PC-3 (cell line): ENCODE measurements around the gene MAP1B. TPM values are rescaled to one million over a fixed set of nuclear protein-coding genes. Genes with fewer than 3 reads are reported as not detected.

Experiments used
- ATAC-seq: fragments of 200-7000 bp; cut with Tn5 transposase; 2 replicates; pipeline ENCODE4 v1.9.1; 2020; ENCODE audit warnings: mild to moderate bottlenecking, moderate library complexity
- BruUV-seq: library from RNA; stranded (reverse); fragments of 400-500 nt; replicated peaks from 2 replicates; lab custom pipeline; 2021; lab: Mats Ljungman, UMichigan
- CTCF ChIA-PET: fragments of 300-600 bp; sonication (Branson Sonifier 250); formaldehyde crosslinking; loops from one replicate; lab custom pipeline; 2022; ENCODE audit warnings: antibody characterized with exemption; lab: Charles Lee
- POLR2A ChIA-PET: fragments of 300-600 bp; sonication (Branson Sonifier 250); formaldehyde crosslinking; loops from one replicate; lab custom pipeline; 2022; ENCODE audit warnings: antibody characterized with exemption; ENCODE audit not compliant: unreplicated experiment; lab: Charles Lee
- DNase-seq: peaks from one replicate; pipeline ENCODE4 v3.0.0-alpha.2; 2015
- H2AFZ ChIP-seq: fragments of 300-600 bp; sonication (generic); 2 replicates; pipeline ENCODE4 v1.6.0; 2016; ENCODE audit warnings: antibody characterized with exemption, low read length
- H3F3A ChIP-seq: fragments of 300-600 bp; sonication (generic); one replicate; pipeline ENCODE4 v1.6.0; 2017; ENCODE audit warnings: antibody characterized with exemption, low read length, control low read depth, mild to moderate bottlenecking; ENCODE audit not compliant: unreplicated experiment
- H3K27ac ChIP-seq: fragments of 300-600 bp; sonication (generic); 2 replicates; pipeline ENCODE4 v1.5.1; 2016; ENCODE audit warnings: mild to moderate bottlenecking, low read length
- H3K27me3 ChIP-seq: fragments of 300-600 bp; sonication (generic); 2 replicates; pipeline ENCODE4 v1.6.1; 2016; ENCODE audit warnings: low read length, mixed read lengths
- H3K36me3 ChIP-seq: fragments of 300-600 bp; sonication (generic); 2 replicates; pipeline ENCODE4 v1.6.1; 2016; ENCODE audit warnings: low read depth, mixed run types, low read length, mixed read lengths
- H3K4me1 ChIP-seq: fragments of 300-600 bp; sonication (generic); 2 replicates; pipeline ENCODE4 v1.5.1; 2016; ENCODE audit warnings: low read length; ENCODE audit not compliant: insufficient read depth
- H3K4me2 ChIP-seq: fragments of 300-600 bp; sonication (generic); 2 replicates; pipeline ENCODE4 v1.6.0; 2016; ENCODE audit warnings: low read length
- H3K4me3 ChIP-seq: fragments of 300-600 bp; sonication (generic); 2 replicates; pipeline ENCODE4 v1.5.1; 2016; ENCODE audit warnings: mild to moderate bottlenecking, low read length, mixed read lengths
- H3K79me2 ChIP-seq: fragments of 300-600 bp; sonication (generic); 2 replicates; pipeline ENCODE4 v1.6.1; 2017; ENCODE audit warnings: low read length, mixed read lengths
- H3K9ac ChIP-seq: fragments of 300-600 bp; sonication (generic); 2 replicates; pipeline ENCODE4 v1.6.0; 2016; ENCODE audit warnings: mild to moderate bottlenecking, low read length
- H3K9me2 ChIP-seq: fragments of 300-600 bp; sonication (generic); replicated peaks from 2 replicates; pipeline ENCODE4 v1.6.1; 2016; ENCODE audit warnings: mixed run types, low read length, mixed read lengths
- H3K9me3 ChIP-seq: fragments of 300-600 bp; sonication (generic); 2 replicates; pipeline ENCODE4 v1.6.1; 2016; ENCODE audit warnings: low read length, mixed read lengths
- H4K20me1 ChIP-seq: fragments of 300-600 bp; sonication (generic); 2 replicates; pipeline ENCODE4 v1.6.1; 2016; ENCODE audit warnings: low read length, mixed read lengths
- CTCF ChIP-seq: fragments of 300-600 bp; sonication (generic); conservative IDR thresholded peaks from 2 replicates; pipeline ENCODE4 v1.5.1; 2017; ENCODE audit warnings: antibody characterized with exemption, low read depth, mild to moderate bottlenecking, low read length
- EZH2 ChIP-seq: fragments of 300-600 bp; sonication (generic); IDR thresholded peaks from one replicate; pipeline ENCODE4 v1.6.1; 2017; ENCODE audit warnings: antibody characterized with exemption, mild to moderate bottlenecking, low read length; ENCODE audit not compliant: unreplicated experiment
- EZH2phosphoT487 ChIP-seq: fragments of 300-600 bp; sonication (generic); IDR thresholded peaks from 2 replicates; pipeline ENCODE4 v1.6.1; 2018; ENCODE audit warnings: mild to moderate bottlenecking, antibody characterized with exemption, low read length, borderline replicate concordance
- intact Hi-C: fragments of 100-400 bp; cut with micrococcal nuclease; formaldehyde crosslinking; loops from 2 replicates; pipeline ENCODE4 v1.9.0; 2023
- total RNA-seq: library from RNA; depleted of rRNA; stranded (reverse); fragments of >200 nt; gene quantifications from 2 replicates; pipeline ENCODE4 v1.2.3, GENCODE V29; 2014

MAP1B gene
- total RNA-seq, 1 experiment from 2014 or later = 12.8 TPM

GRCh38 chr5:72066705-72067107, 40.6 kb upstream of the MAP1B start:
- Histone ChIP-seq H4K20me1 (no peaks in the 10 kb centered on the region), H3K27me3 (no peaks in the 10 kb centered on the region), H3K36me3 (no peaks in the 10 kb centered on the region), H2AFZ (no peak overlapping the region), H3K27ac (no peak overlapping the region), H3K4me3 (no peak overlapping the region), H3F3A (no peaks in the 10 kb centered on the region), H3K4me2 (peak overlapping the region; percentile 3), H3K9ac (no peak overlapping the region), H3K4me1 (peaks cover 29% of the 10 kb centered on the region), H3K9me3 (no peaks in the 10 kb centered on the region), H3K79me2 (no peaks in the 10 kb centered on the region), H3K9me2 (no peaks in the 10 kb centered on the region)
- DNase-seq (peak; percentile 71), ATAC-seq (0 out of 2 replicates have a peak, but pooled peaks have one; percentile 24)
- ChIA-PET CTCF (no interaction called here), POLR2A (interaction anchor here (0.7 kb wide), 1 partner anchor 24 kb away, joined by 3 read pairs; no protein-coding TSS in a partner anchor)
- TF ChIP-seq CTCF (no peak), EZH2phosphoT487 (no peak), EZH2 (no peak)
- intact Hi-C loops = no loop called here
- BruUV-seq = no TSS peak

- peak; percentile 98 for ATAC-seq
- ChIA-PET CTCF (interaction anchor here (0.6 kb wide), 1 partner anchor 136 kb away, joined by 3 read pairs; no protein-coding TSS in a partner anchor), POLR2A (interaction anchor here (0.6 kb wide), 1 partner anchor 107 kb away, joined by 5 read pairs; no protein-coding TSS in a partner anchor)
- Histone ChIP-seq H4K20me1 (no peaks in the 10 kb centered on the region), H3K27me3 (no peaks in the 10 kb centered on the region), H3F3A (no peaks in the 10 kb centered on the region), H3K4me2 (peak overlapping the region; percentile 3), H3K36me3 (no peaks in the 10 kb centered on the region), H3K4me3 (no peak overlapping the region), H3K27ac (no peak overlapping the region), H3K9me2 (no peaks in the 10 kb centered on the region), H3K4me1 (peaks cover 29% of the 10 kb centered on the region), H3K79me2 (no peaks in the 10 kb centered on the region), H2AFZ (no peak overlapping the region), H3K9ac (no peak overlapping the region), H3K9me3 (no peaks in the 10 kb centered on the region)
- BruUV-seq = no TSS peak
- peak; percentile 79 for DNase-seq
- intact Hi-C loops = no loop called here
- TF ChIP-seq EZH2phosphoT487 = no peak
- no peak for TF ChIP-seq CTCF
- no peak for TF ChIP-seq EZH2
Observed at GRCh38 chr5:72067682-72068470, 39.4 kb upstream of the MAP1B start.

GRCh38 chr5:72070529-72070928, 36.7 kb upstream of the MAP1B start:
- POLR2A ChIA-PET = no interaction called here
- H3K4me3 ChIP-seq = no peak overlapping the region
- H3K27ac ChIP-seq = no peak overlapping the region
- no peak overlapping the region for H2AFZ ChIP-seq
- no peak overlapping the region for H3K4me2 ChIP-seq
- H3K9me3 ChIP-seq = no peaks in the 10 kb centered on the region
- H3F3A ChIP-seq = no peaks in the 10 kb centered on the region
- no peaks in the 10 kb centered on the region for H3K36me3 ChIP-seq
- no peaks in the 10 kb centered on the region for H3K9me2 ChIP-seq
- DNase-seq (no peak), ATAC-seq (no peak)
- no peaks in the 10 kb centered on the region for H3K79me2 ChIP-seq
- H3K27me3 ChIP-seq = no peaks in the 10 kb centered on the region
- no peak overlapping the region for H3K9ac ChIP-seq
- no peak for TF ChIP-seq EZH2
- no peak for TF ChIP-seq CTCF
- TF ChIP-seq EZH2phosphoT487 = no peak
- CTCF ChIA-PET = no interaction called here
- H4K20me1 ChIP-seq = no peaks in the 10 kb centered on the region
- peaks cover 29% of the 10 kb centered on the region for H3K4me1 ChIP-seq
- intact Hi-C loops = no loop called here
- BruUV-seq = no TSS peak
